GM12864 (cell line): ENCODE results near the gene NATD1.

Source experiments
- DNase-seq: peaks from one replicate; pipeline ENCODE4 v3.0.0-alpha.2; 2011; ENCODE audit warnings: low read depth
- H3K4me3 ChIP-seq: 2 replicates; pipeline ENCODE4 v1.5.1; 2011; ENCODE audit warnings: mild to moderate bottlenecking, low read depth, low read length, control low read depth
- TF ChIP-seq, protein P1 (sequence below): IDR thresholded peaks from 2 replicates; pipeline ENCODE4 v1.5.1; 2011; ENCODE audit warnings: low read depth, mild to moderate bottlenecking, moderate library complexity, low read length, control low read depth, inconsistent platforms; ENCODE audit errors: missing control alignments

The NATD1 gene

GRCh38 chr17:21209511-21210175 lies 43.6 kb downstream of the NATD1 start:
- no peak for DNase-seq
- TF ChIP-seq, protein P1, sequence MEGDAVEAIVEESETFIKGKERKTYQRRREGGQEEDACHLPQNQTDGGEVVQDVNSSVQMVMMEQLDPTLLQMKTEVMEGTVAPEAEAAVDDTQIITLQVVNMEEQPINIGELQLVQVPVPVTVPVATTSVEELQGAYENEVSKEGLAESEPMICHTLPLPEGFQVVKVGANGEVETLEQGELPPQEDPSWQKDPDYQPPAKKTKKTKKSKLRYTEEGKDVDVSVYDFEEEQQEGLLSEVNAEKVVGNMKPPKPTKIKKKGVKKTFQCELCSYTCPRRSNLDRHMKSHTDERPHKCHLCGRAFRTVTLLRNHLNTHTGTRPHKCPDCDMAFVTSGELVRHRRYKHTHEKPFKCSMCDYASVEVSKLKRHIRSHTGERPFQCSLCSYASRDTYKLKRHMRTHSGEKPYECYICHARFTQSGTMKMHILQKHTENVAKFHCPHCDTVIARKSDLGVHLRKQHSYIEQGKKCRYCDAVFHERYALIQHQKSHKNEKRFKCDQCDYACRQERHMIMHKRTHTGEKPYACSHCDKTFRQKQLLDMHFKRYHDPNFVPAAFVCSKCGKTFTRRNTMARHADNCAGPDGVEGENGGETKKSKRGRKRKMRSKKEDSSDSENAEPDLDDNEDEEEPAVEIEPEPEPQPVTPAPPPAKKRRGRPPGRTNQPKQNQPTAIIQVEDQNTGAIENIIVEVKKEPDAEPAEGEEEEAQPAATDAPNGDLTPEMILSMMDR, result no peak
- no peak overlapping the region for H3K4me3 ChIP-seq

GRCh38 chr17:21208352-21208751 lies 44.9 kb downstream of the NATD1 start:
- TF ChIP-seq, protein P1, result no peak
- H3K4me3 ChIP-seq, result no peak overlapping the region

DNA sequence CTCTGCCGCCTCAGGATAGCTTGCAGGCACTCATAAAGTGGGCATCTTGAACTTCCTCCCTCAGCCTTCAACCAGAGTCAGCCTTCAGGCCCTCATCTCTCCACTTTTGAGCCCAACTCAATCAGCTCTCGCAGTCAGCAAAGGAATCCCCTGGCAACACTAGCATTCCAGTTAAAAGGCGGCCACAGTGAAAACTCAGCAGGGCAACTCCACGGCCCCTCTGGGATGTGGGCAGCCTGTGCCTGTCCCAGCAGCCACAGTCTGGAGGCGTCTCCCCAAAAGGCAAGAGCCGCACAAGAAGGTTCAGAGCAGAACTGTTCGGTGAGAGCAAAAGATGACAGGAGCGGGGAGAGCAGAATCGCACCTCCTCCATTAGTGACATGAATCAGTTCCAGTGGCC lies 48.3 kb downstream of the NATD1 start:
- H3K4me3 ChIP-seq, result no peak overlapping the region
- TF ChIP-seq, protein P1, result no peak

More at GRCh38 chr17:21208352-21208751, 44.9 kb downstream of the NATD1 start:
- no peak for DNase-seq

DNA sequence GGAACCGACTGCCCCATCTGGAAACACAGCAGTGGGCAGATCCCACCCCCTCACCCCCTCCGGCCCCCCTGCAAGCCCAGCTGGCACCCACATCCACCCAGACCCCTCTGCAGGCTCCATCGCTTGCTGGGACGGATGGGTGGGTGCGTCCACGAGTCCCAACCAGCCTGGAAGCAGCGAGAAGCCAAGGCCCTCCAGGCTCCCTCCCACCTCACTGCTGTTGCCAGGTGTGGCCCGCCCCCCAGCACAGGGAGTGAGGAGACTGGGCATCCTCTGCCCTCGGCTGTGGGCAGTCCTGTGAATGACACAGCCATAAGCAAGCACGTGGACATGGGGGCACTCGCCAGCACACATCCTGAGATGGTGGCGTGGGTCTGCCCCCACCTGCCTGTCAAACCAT lies 50.7 kb downstream of the NATD1 start:
- TF ChIP-seq, protein P1, result no peak
- no peak overlapping the region for H3K4me3 ChIP-seq
- DNase-seq, result no peak

More for the DNA sequence above, 48.3 kb downstream of the NATD1 start:
- no peak for DNase-seq

GRCh38 chr17:21201874-21202273 lies 51.3 kb downstream of the NATD1 start:
- no peak overlapping the region for H3K4me3 ChIP-seq
- no peak for DNase-seq
- TF ChIP-seq, protein P1, result no peak

GRCh38 chr17:21201298-21201595 lies 52.0 kb downstream of the NATD1 start:
- TF ChIP-seq, protein P1, result no peak
- no peak overlapping the region for H3K4me3 ChIP-seq
- no peak for DNase-seq

- no peak for DNase-seq
- no peak overlapping the region for H3K4me3 ChIP-seq
- TF ChIP-seq, protein P1, result no peak
Measured at GRCh38 chr17:21200590-21201297, 52.5 kb downstream of the NATD1 start.
